GM18499 (cell line): Measurements from ENCODE around the gene IGF2BP2.
"Not testable (repeated sequence)": the region's sequence is repeated elsewhere in the genome, so short reads cannot be mapped to it uniquely, and the experiment has no call there.

Source experiments
- ATAC-seq: cut with Tn5 transposase; IDR thresholded peaks from one replicate; pipeline ENCODE4 v1.9.1; 2021; ENCODE audit warnings: moderate number of reproducible peaks; ENCODE audit not compliant: insufficient read depth, unreplicated experiment

IGF2BP2 gene

GRCh38 chr3:185651971-185652370 is 172.9 kb downstream of the IGF2BP2 start:
- ATAC-seq: no peak

- ATAC-seq: no peak
Measured at GRCh38 chr3:185649414-185649813, 175.4 kb downstream of the IGF2BP2 start.

- ATAC-seq: no peak
Measured at GRCh38 chr3:185648396-185648795, 176.4 kb downstream of the IGF2BP2 start.

- ATAC-seq: no peak
Measured at GRCh38 chr3:185647880-185648210, 177.0 kb downstream of the IGF2BP2 start.

GRCh38 chr3:185647134-185647879 is 177.5 kb downstream of the IGF2BP2 start:
- ATAC-seq: no peak

GRCh38 chr3:185646382-185647133 is 178.3 kb downstream of the IGF2BP2 start:
- ATAC-seq: no peak

- ATAC-seq: no peak
Measured at GRCh38 chr3:185645596-185646381, 179.1 kb downstream of the IGF2BP2 start.

- ATAC-seq: not testable (repeated sequence)
Measured at GRCh38 chr3:185645191-185645590, 179.7 kb downstream of the IGF2BP2 start.

- no peak for ATAC-seq
Measured at GRCh38 chr3:185640308-185640707, 184.5 kb downstream of the IGF2BP2 start.

GRCh38 chr3:185639632-185640206 is 185.1 kb downstream of the IGF2BP2 start:
- no peak for ATAC-seq

- ATAC-seq: not testable (repeated sequence)
Measured at GRCh38 chr3:185638651-185639050, 186.2 kb downstream of the IGF2BP2 start.

GRCh38 chr3:185637388-185637787 is 187.5 kb downstream of the IGF2BP2 start:
- no peak for ATAC-seq

GRCh38 chr3:185632996-185633395 is 191.8 kb downstream of the IGF2BP2 start:
- ATAC-seq: no peak

- no peak for ATAC-seq
Measured at GRCh38 chr3:185631508-185632206, 193.2 kb downstream of the IGF2BP2 start.

GRCh38 chr3:185631108-185631507 is 193.7 kb downstream of the IGF2BP2 start:
- ATAC-seq: no peak

GRCh38 chr3:185630182-185630622 is 194.6 kb downstream of the IGF2BP2 start:
- ATAC-seq: no peak

GRCh38 chr3:185629554-185630181 is 195.2 kb downstream of the IGF2BP2 start:
- no peak for ATAC-seq

GRCh38 chr3:185625784-185626183 is 199.1 kb downstream of the IGF2BP2 start:
- no peak for ATAC-seq

- no peak for ATAC-seq
Measured at GRCh38 chr3:185623939-185624665, 200.7 kb downstream of the IGF2BP2 start.
